ENCODE measurements around the gene GSG1L.

The GSG1L gene

GRCh38 chr16:27960619-27961295 lies 102.8 kb downstream of the GSG1L start:
- no peak overlapping the region for H3K27ac ChIP-seq
- TF ChIP-seq CTCF (conservative IDR thresholded peaks at IDR 0.05), result no peak
- no peak for TF ChIP-seq ZFX (IDR thresholded peaks at IDR 0.05)

DNA sequence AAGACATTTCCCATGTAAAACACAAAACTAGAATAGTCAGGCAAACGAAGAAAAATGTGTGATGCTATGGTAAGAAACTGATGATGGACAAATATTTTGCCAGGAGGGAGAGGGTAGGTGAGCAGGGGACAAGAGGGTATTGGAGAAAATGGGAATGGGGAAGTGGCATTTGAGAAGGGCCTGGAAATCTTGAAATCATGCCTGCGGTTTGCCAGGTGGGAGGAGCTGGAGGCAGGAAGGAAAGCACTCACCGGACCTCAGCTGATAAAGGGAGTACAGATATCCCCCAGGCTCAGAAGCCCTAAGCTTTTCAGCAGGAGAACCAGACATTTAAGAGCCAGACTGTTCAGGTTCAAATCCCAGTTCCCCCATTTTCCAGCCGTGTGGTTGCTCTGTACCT lies 103.6 kb downstream of the GSG1L start:
- no peak for TF ChIP-seq ZFX (IDR thresholded peaks at IDR 0.05)
- H3K27ac ChIP-seq, result no peak overlapping the region

DNA sequence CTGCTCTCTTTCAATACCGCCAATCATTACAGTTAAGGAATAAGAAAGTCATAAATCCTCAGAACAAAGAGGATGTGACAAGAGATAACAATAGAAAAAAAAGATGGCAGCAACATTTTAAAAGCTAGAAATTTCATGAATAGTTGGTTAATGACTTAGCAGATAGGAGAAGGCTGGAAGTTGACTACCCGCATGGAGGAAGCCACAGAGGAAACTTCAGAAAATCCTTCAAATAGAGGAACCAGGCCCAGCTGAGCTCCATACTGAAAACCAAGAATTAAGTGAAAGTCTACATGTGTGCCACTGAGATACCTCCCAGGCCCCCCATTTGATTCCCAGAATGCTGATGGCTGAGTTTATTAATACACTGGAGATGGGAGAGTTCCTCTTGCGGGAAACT lies 109.3 kb downstream of the GSG1L start:
- H3K27ac ChIP-seq, result no peak overlapping the region
- TF ChIP-seq ZFX (IDR thresholded peaks at IDR 0.05) (no peak), CTCF (conservative IDR thresholded peaks at IDR 0.05) (no peak)

DNA sequence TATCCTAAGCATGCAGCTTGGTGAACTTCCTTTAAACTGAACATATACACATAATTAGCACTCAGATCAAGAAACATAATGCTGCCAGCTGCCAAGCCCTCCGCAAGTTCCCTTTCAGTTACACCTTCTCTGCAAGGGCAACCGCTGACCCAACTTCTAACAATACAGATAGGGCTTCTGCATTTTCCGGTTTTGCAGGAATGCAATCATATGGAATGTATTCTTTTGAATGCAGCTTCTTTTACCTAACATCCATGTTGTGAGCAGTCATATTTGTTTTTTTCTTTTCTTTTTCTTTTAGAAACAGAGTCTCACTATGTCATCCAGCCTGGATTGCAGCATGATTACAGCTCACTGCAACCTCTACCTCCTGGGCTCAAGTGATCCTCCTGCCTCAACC lies 110.7 kb downstream of the GSG1L start:
- no peak for TF ChIP-seq ZFX (IDR thresholded peaks at IDR 0.05)
- no peak for TF ChIP-seq CTCF (conservative IDR thresholded peaks at IDR 0.05)
- H3K27ac ChIP-seq, result no peak overlapping the region

DNA sequence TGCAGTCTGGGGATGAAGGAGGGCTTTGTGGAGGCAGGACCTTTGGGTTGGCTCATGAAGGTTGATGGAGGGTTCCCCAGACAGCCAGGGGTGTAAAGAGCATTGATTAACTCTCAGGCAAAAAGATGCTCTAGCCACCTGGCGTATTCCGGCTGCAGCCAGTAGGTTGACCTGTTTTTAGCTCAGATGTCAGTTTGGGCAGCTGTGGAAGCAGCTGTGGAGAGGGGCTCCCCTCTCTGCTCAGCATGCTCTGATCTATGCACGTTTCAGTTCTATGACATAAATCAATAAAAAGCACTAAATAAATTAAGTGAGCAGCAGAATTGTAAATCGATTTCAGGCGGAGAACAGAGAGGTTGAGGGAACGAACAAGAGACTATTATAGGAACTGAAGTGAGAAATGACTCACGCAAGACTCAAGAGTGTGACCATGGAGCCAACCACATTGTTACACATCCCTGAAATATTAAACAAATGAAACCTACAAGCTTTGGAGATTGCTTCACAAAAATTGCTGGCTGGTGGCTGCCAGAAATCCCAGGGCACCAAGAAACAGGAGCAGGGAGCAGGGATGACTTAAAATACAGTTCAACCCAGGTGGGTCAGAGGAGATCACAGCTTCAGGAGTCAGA lies 111.9 kb downstream of the GSG1L start:
- H3K27ac ChIP-seq, result no peak overlapping the region
- no peak for TF ChIP-seq CTCF (conservative IDR thresholded peaks at IDR 0.05)
- TF ChIP-seq ZFX (IDR thresholded peaks at IDR 0.05), result no peak

GRCh38 chr16:27950206-27950887 lies 113.2 kb downstream of the GSG1L start:
- H3K27ac ChIP-seq, result no peak overlapping the region
- TF ChIP-seq CTCF (conservative IDR thresholded peaks at IDR 0.05) (no peak), ZFX (IDR thresholded peaks at IDR 0.05) (no peak)

- TF ChIP-seq ZFX (IDR thresholded peaks at IDR 0.05), result no peak
- no peak for TF ChIP-seq CTCF (conservative IDR thresholded peaks at IDR 0.05)
Observed at GRCh38 chr16:27947696-27948095, 115.8 kb downstream of the GSG1L start.

More at GRCh38 chr16:27947696-27948095, 115.8 kb downstream of the GSG1L start:
- H3K27ac ChIP-seq, result no peak overlapping the region

Data from C4-2B (cell line).